ENCODE data around the gene ATXN1.

The ATXN1 gene

DNA sequence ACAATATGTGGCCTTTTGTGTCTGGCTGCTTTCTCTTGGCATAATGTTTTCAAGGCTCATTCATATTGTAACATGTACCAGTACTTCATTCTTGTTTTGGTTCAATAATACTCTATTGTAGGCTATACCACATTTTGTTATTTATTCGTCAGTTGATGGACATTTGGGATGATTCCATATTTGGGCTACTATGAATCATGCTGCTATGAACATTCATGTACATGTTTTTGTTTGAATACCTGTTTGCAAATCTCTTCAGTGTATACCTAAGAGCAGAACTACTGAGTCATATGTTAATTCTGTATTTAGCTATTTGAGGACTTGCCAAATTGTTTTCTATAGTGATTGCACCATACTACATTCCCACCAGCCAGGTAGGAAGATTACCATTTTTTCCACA, 263.0 kb downstream of the ATXN1 start:
- ChIA-PET CTCF (interaction anchor here (1.2 kb wide), 1 partner anchor 12 kb away, joined by 3 read pairs; no protein-coding TSS in a partner anchor), POLR2A (no interaction called here)
- TF ChIP-seq FOXA1 (IDR thresholded peaks at IDR 0.05) (no peak), L3MBTL2 (conservative IDR thresholded peaks at IDR 0.05) (no peak), ZNF384 (IDR thresholded peaks at IDR 0.05) (no peak), ARNT (IDR thresholded peaks at IDR 0.05) (no peak), ELF4 (IDR thresholded peaks at IDR 0.05) (no peak), LEF1 (IDR thresholded peaks at IDR 0.05; ENCODE audit: borderline replicate concordance) (no peak), HDGF (IDR thresholded peaks at IDR 0.05; ENCODE audit: borderline replicate concordance) (no peak), SP1 (IDR thresholded peaks at IDR 0.05) (no peak), BHLHE40 (IDR thresholded peaks at IDR 0.05; ENCODE audit: borderline replicate concordance) (no peak), SUZ12 (IDR thresholded peaks at IDR 0.05) (no peak), NFRKB (IDR thresholded peaks at IDR 0.05) (no peak), TARDBP (IDR thresholded peaks at IDR 0.05) (no peak), CTBP1 (IDR thresholded peaks at IDR 0.05; ENCODE audit: borderline replicate concordance) (no peak), FOXK2 (IDR thresholded peaks at IDR 0.05) (no peak), FOXM1 (IDR thresholded peaks at IDR 0.05; ENCODE audit: borderline replicate concordance) (no peak)
- TF ChIP-seq, protein P1, sequence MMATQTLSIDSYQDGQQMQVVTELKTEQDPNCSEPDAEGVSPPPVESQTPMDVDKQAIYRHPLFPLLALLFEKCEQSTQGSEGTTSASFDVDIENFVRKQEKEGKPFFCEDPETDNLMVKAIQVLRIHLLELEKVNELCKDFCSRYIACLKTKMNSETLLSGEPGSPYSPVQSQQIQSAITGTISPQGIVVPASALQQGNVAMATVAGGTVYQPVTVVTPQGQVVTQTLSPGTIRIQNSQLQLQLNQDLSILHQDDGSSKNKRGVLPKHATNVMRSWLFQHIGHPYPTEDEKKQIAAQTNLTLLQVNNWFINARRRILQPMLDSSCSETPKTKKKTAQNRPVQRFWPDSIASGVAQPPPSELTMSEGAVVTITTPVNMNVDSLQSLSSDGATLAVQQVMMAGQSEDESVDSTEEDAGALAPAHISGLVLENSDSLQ (IDR thresholded peaks at IDR 0.05) = no peak

GRCh38 chr6:16496991-16497801, 264.1 kb downstream of the ATXN1 start:
- no peak for DNase-seq (ENCODE audit: extremely low spot score)
- POLR2A ChIA-PET = no interaction called here
- TF ChIP-seq ZNF384 (IDR thresholded peaks at IDR 0.05) (no peak), NFRKB (IDR thresholded peaks at IDR 0.05) (no peak), SP1 (IDR thresholded peaks at IDR 0.05) (no peak), LEF1 (IDR thresholded peaks at IDR 0.05; ENCODE audit: borderline replicate concordance) (no peak), FOXK2 (IDR thresholded peaks at IDR 0.05) (no peak), SUZ12 (IDR thresholded peaks at IDR 0.05) (no peak), L3MBTL2 (conservative IDR thresholded peaks at IDR 0.05) (no peak), CTBP1 (IDR thresholded peaks at IDR 0.05; ENCODE audit: borderline replicate concordance) (no peak), TARDBP (IDR thresholded peaks at IDR 0.05) (no peak), ARNT (IDR thresholded peaks at IDR 0.05) (no peak), ELF4 (IDR thresholded peaks at IDR 0.05) (no peak), HDGF (IDR thresholded peaks at IDR 0.05; ENCODE audit: borderline replicate concordance) (no peak), FOXM1 (IDR thresholded peaks at IDR 0.05; ENCODE audit: borderline replicate concordance) (no peak), BHLHE40 (IDR thresholded peaks at IDR 0.05; ENCODE audit: borderline replicate concordance) (no peak), FOXA1 (IDR thresholded peaks at IDR 0.05) (no peak)
- TF ChIP-seq, protein P1 (IDR thresholded peaks at IDR 0.05) = no peak
- CTCF ChIA-PET = no interaction called here

More for the DNA sequence above, 263.0 kb downstream of the ATXN1 start:
- DNase-seq (ENCODE audit: extremely low spot score) = no peak

GRCh38 chr6:16496210-16496609, 265.1 kb downstream of the ATXN1 start:
- TF ChIP-seq HDGF (IDR thresholded peaks at IDR 0.05; ENCODE audit: borderline replicate concordance) (no peak), FOXA1 (IDR thresholded peaks at IDR 0.05) (no peak), BHLHE40 (IDR thresholded peaks at IDR 0.05; ENCODE audit: borderline replicate concordance) (no peak)
- CTCF ChIA-PET = no interaction called here

GRCh38 chr6:16494793-16495192, 266.5 kb downstream of the ATXN1 start:
- POLR2A ChIA-PET = no interaction called here
- TF ChIP-seq HDGF (IDR thresholded peaks at IDR 0.05; ENCODE audit: borderline replicate concordance) = no peak
- no peak for TF ChIP-seq ZNF384 (IDR thresholded peaks at IDR 0.05)
- CTCF ChIA-PET = interaction anchor here (0.7 kb wide), 1 partner anchor 16 kb away, joined by 3 read pairs; no protein-coding TSS in a partner anchor
- DNase-seq (ENCODE audit: extremely low spot score) = no peak

More at GRCh38 chr6:16496210-16496609, 265.1 kb downstream of the ATXN1 start:
- no peak for DNase-seq (ENCODE audit: extremely low spot score)
- POLR2A ChIA-PET = no interaction called here

- ChIA-PET CTCF (no interaction called here), POLR2A (no interaction called here)
- no peak for DNase-seq (ENCODE audit: extremely low spot score)
- no peak for TF ChIP-seq FOXK2 (IDR thresholded peaks at IDR 0.05)
- no peak for TF ChIP-seq BHLHE40 (IDR thresholded peaks at IDR 0.05; ENCODE audit: borderline replicate concordance)
- TF ChIP-seq FOXM1 (IDR thresholded peaks at IDR 0.05; ENCODE audit: borderline replicate concordance) = no peak
- TF ChIP-seq SUZ12 (IDR thresholded peaks at IDR 0.05) = no peak
- no peak for TF ChIP-seq TARDBP (IDR thresholded peaks at IDR 0.05)
- TF ChIP-seq CTBP1 (IDR thresholded peaks at IDR 0.05; ENCODE audit: borderline replicate concordance) = no peak
- TF ChIP-seq L3MBTL2 (conservative IDR thresholded peaks at IDR 0.05) = no peak
- no peak for TF ChIP-seq SP1 (IDR thresholded peaks at IDR 0.05)
- TF ChIP-seq, protein P1 (IDR thresholded peaks at IDR 0.05) = no peak
- TF ChIP-seq ZNF384 (IDR thresholded peaks at IDR 0.05) = no peak
- TF ChIP-seq FOXA1 (IDR thresholded peaks at IDR 0.05) = no peak
- TF ChIP-seq NFRKB (IDR thresholded peaks at IDR 0.05) = no peak
- no peak for TF ChIP-seq LEF1 (IDR thresholded peaks at IDR 0.05; ENCODE audit: borderline replicate concordance)
- TF ChIP-seq ELF4 (IDR thresholded peaks at IDR 0.05) = no peak
- TF ChIP-seq HDGF (IDR thresholded peaks at IDR 0.05; ENCODE audit: borderline replicate concordance) = no peak
- TF ChIP-seq ARNT (IDR thresholded peaks at IDR 0.05) = no peak
These were observed 267.5 kb downstream of the ATXN1 start for GRCh38 chr6:16493802-16494201.

DNA sequence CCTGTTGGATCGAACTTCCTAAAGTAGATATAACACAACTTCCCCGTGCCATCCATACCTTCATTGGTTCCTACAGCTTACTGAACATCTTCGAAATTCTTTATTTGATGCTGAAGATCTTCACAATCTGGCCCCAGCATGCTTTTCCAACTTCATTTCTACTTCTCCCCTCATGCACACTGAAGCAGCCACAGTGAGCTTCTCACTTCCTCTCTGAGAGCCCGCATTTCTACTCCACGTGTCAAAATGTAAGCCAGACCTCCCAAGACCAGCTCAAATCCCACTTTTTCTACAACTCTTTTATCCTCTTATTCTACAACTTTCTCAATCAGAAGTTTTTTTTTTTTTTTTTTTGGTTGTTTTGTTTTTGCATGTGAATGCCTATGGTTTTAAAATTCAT, 268.1 kb downstream of the ATXN1 start:
- no peak for TF ChIP-seq L3MBTL2 (conservative IDR thresholded peaks at IDR 0.05)
- TF ChIP-seq ARNT (IDR thresholded peaks at IDR 0.05) = no peak
- no peak for TF ChIP-seq FOXM1 (IDR thresholded peaks at IDR 0.05; ENCODE audit: borderline replicate concordance)
- TF ChIP-seq HDGF (IDR thresholded peaks at IDR 0.05; ENCODE audit: borderline replicate concordance) = no peak
- no peak for TF ChIP-seq SUZ12 (IDR thresholded peaks at IDR 0.05)
- no peak for TF ChIP-seq BHLHE40 (IDR thresholded peaks at IDR 0.05; ENCODE audit: borderline replicate concordance)
- TF ChIP-seq CTBP1 (IDR thresholded peaks at IDR 0.05; ENCODE audit: borderline replicate concordance) = no peak
- no peak for TF ChIP-seq ELF4 (IDR thresholded peaks at IDR 0.05)
- no peak for TF ChIP-seq ZNF384 (IDR thresholded peaks at IDR 0.05)
- no peak for TF ChIP-seq TARDBP (IDR thresholded peaks at IDR 0.05)
- CTCF ChIA-PET = no interaction called here
- POLR2A ChIA-PET = no interaction called here
- DNase-seq (ENCODE audit: extremely low spot score) = no peak

Data from HEK293T (cell line).